Measurements from ENCODE around the gene TYMS. TPM values are rescaled to one million over a fixed set of nuclear protein-coding genes. Genes with fewer than 3 reads are reported as not detected.

Gene TYMS
- 71.2 TPM for polyA plus RNA-seq (2013, experiment 1 of 2)
- polyA plus RNA-seq (2013, experiment 2 of 2): 72.4 TPM

- no peak within 1 kb of the TSS for H4K8ac ChIP-seq (ENCODE audit: low read depth, low read length)
These were observed at the start of gene TYMS for GRCh38 chr18:657311-658000. TYMS (plus strand) TSS chr18:657653; CDS start chr18:657743, 90 bp downstream.

GRCh38 chr18:607930-608329 is 49.5 kb upstream of the TYMS start:
- H3K27ac ChIP-seq (ENCODE audit: low read depth, low read length): no peak overlapping the region
- no peaks in the 10 kb centered on the region for H3K27me3 ChIP-seq (ENCODE audit: insufficient read depth, low read length, poor library complexity)
- H3K36me3 ChIP-seq (ENCODE audit: control insufficient read depth, insufficient read depth, low read length): no peaks in the 10 kb centered on the region
- H3K9ac ChIP-seq (ENCODE audit: low read length): no peak overlapping the region
- H3K79me1 ChIP-seq (ENCODE audit: low read length): no peaks in the 10 kb centered on the region
- H2BK120ac ChIP-seq (ENCODE audit: low read depth, low read length): no peak overlapping the region
- H4K5ac ChIP-seq (ENCODE audit: low read length): no peak overlapping the region
- H2AK5ac ChIP-seq (ENCODE audit: low read length): no peak overlapping the region
- no peak overlapping the region for H3K23ac ChIP-seq (ENCODE audit: low read length)
- H3K4me1 ChIP-seq (ENCODE audit: control insufficient read depth, low read depth, low read length): no peaks in the 10 kb centered on the region
- no peak overlapping the region for H2BK15ac ChIP-seq (replicated peaks; ENCODE audit: low read depth)
- H4K8ac ChIP-seq (ENCODE audit: low read depth, low read length): no peak overlapping the region
- H2BK5ac ChIP-seq (ENCODE audit: low read length): no peak overlapping the region
- no peak overlapping the region for H3K4me3 ChIP-seq (ENCODE audit: low read length)
- no peak for DNase-seq
- no peak overlapping the region for H3K18ac ChIP-seq (ENCODE audit: low read length)
- no peaks in the 10 kb centered on the region for H3K79me2 ChIP-seq (ENCODE audit: control insufficient read depth, insufficient read depth, low read length)
- no peak overlapping the region for H3K4ac ChIP-seq (ENCODE audit: low read depth, low read length)
- H3K4me2 ChIP-seq (ENCODE audit: low read length): no peak overlapping the region
- no peak overlapping the region for H3K56ac ChIP-seq (ENCODE audit: low read length)
- no CpG with 5 or more reads among the region's 7 CpGs for WGBS (ENCODE audit: extremely low coverage, insufficient coverage, low lambda C conversion rate)

More at GRCh38 chr18:657311-658000, at the start of gene TYMS:
- peak within 1 kb of the TSS; percentile 99 for H3K56ac ChIP-seq (ENCODE audit: low read length)
- no CpG with 5 or more reads among the region's 79 CpGs for WGBS (ENCODE audit: extremely low coverage, insufficient coverage, low lambda C conversion rate)
- H3K79me2 ChIP-seq (ENCODE audit: control insufficient read depth, insufficient read depth, low read length): peaks cover 21% of the 10 kb centered on the region
- peak within 1 kb of the TSS; percentile 82 for H3K18ac ChIP-seq (ENCODE audit: low read length)
- DNase-seq: peak; percentile 83
- peaks cover 2% of the 10 kb centered on the region for H3K4me1 ChIP-seq (ENCODE audit: control insufficient read depth, low read depth, low read length)
- H3K27me3 ChIP-seq (ENCODE audit: insufficient read depth, low read length, poor library complexity): no peaks in the 10 kb centered on the region
- H4K5ac ChIP-seq (ENCODE audit: low read length): no peak within 1 kb of the TSS
- peaks cover 9% of the 10 kb centered on the region for H3K36me3 ChIP-seq (ENCODE audit: control insufficient read depth, insufficient read depth, low read length)
- H2BK120ac ChIP-seq (ENCODE audit: low read depth, low read length): no peak within 1 kb of the TSS
- H2AK5ac ChIP-seq (ENCODE audit: low read length): no peak within 1 kb of the TSS
- H3K27ac ChIP-seq (ENCODE audit: low read depth, low read length): peak within 1 kb of the TSS; percentile 98
- H3K4ac ChIP-seq (ENCODE audit: low read depth, low read length): peak within 1 kb of the TSS; percentile 92
- H2BK5ac ChIP-seq (ENCODE audit: low read length): peak within 1 kb of the TSS; percentile 90
- peak within 1 kb of the TSS; percentile 91 for H3K4me3 ChIP-seq (ENCODE audit: low read length)
- peak within 1 kb of the TSS; percentile 71 for H3K4me2 ChIP-seq (ENCODE audit: low read length)
- H3K9ac ChIP-seq (ENCODE audit: low read length): peak within 1 kb of the TSS; percentile 99
- peak within 1 kb of the TSS; percentile 89 for H3K23ac ChIP-seq (ENCODE audit: low read length)
- H2BK15ac ChIP-seq (replicated peaks; ENCODE audit: low read depth): no peak within 1 kb of the TSS
- H3K79me1 ChIP-seq (ENCODE audit: low read length): peaks cover 16% of the 10 kb centered on the region

GRCh38 chr18:610214-610928 is 47.1 kb upstream of the TYMS start:
- no CpG with 5 or more reads among the region's 15 CpGs for WGBS (ENCODE audit: extremely low coverage, insufficient coverage, low lambda C conversion rate)

GRCh38 chr18:612156-612555 is 45.3 kb upstream of the TYMS start:
- Histone ChIP-seq H3K4ac (ENCODE audit: low read depth, low read length) (no peak overlapping the region), H3K9ac (ENCODE audit: low read length) (no peak overlapping the region), H3K79me1 (ENCODE audit: low read length) (no peaks in the 10 kb centered on the region), H3K56ac (ENCODE audit: low read length) (no peak overlapping the region), H3K36me3 (ENCODE audit: control insufficient read depth, insufficient read depth, low read length) (no peaks in the 10 kb centered on the region), H3K27me3 (ENCODE audit: insufficient read depth, low read length, poor library complexity) (no peaks in the 10 kb centered on the region), H2BK5ac (ENCODE audit: low read length) (no peak overlapping the region), H2BK120ac (ENCODE audit: low read depth, low read length) (no peak overlapping the region), H2AK5ac (ENCODE audit: low read length) (no peak overlapping the region), H4K5ac (ENCODE audit: low read length) (no peak overlapping the region), H3K18ac (ENCODE audit: low read length) (no peak overlapping the region), H3K27ac (ENCODE audit: low read depth, low read length) (no peak overlapping the region), H3K23ac (ENCODE audit: low read length) (no peak overlapping the region), H3K4me1 (ENCODE audit: control insufficient read depth, low read depth, low read length) (no peaks in the 10 kb centered on the region), H3K4me2 (ENCODE audit: low read length) (no peak overlapping the region), H4K8ac (ENCODE audit: low read depth, low read length) (no peak overlapping the region), H3K4me3 (ENCODE audit: low read length) (no peak overlapping the region), H3K79me2 (ENCODE audit: control insufficient read depth, insufficient read depth, low read length) (no peaks in the 10 kb centered on the region), H2BK15ac (replicated peaks; ENCODE audit: low read depth) (no peak overlapping the region)
- no CpG with 5 or more reads among the region's 7 CpGs for WGBS (ENCODE audit: extremely low coverage, insufficient coverage, low lambda C conversion rate)
- DNase-seq: no peak

More at GRCh38 chr18:610214-610928, 47.1 kb upstream of the TYMS start:
- no peak overlapping the region for H2BK15ac ChIP-seq (replicated peaks; ENCODE audit: low read depth)
- H3K9ac ChIP-seq (ENCODE audit: low read length): no peak overlapping the region
- H2AK5ac ChIP-seq (ENCODE audit: low read length): no peak overlapping the region
- H3K27ac ChIP-seq (ENCODE audit: low read depth, low read length): no peak overlapping the region
- H3K4me3 ChIP-seq (ENCODE audit: low read length): no peak overlapping the region
- H4K5ac ChIP-seq (ENCODE audit: low read length): no peak overlapping the region
- H4K8ac ChIP-seq (ENCODE audit: low read depth, low read length): no peak overlapping the region
- no peak overlapping the region for H2BK120ac ChIP-seq (ENCODE audit: low read depth, low read length)
- no peaks in the 10 kb centered on the region for H3K27me3 ChIP-seq (ENCODE audit: insufficient read depth, low read length, poor library complexity)
- H3K4me1 ChIP-seq (ENCODE audit: control insufficient read depth, low read depth, low read length): no peaks in the 10 kb centered on the region
- no peak overlapping the region for H3K18ac ChIP-seq (ENCODE audit: low read length)
- H3K56ac ChIP-seq (ENCODE audit: low read length): no peak overlapping the region
- no peak overlapping the region for H3K4me2 ChIP-seq (ENCODE audit: low read length)
- no peaks in the 10 kb centered on the region for H3K79me2 ChIP-seq (ENCODE audit: control insufficient read depth, insufficient read depth, low read length)
- H2BK5ac ChIP-seq (ENCODE audit: low read length): no peak overlapping the region
- H3K79me1 ChIP-seq (ENCODE audit: low read length): no peaks in the 10 kb centered on the region
- H3K36me3 ChIP-seq (ENCODE audit: control insufficient read depth, insufficient read depth, low read length): no peaks in the 10 kb centered on the region
- H3K4ac ChIP-seq (ENCODE audit: low read depth, low read length): no peak overlapping the region
- DNase-seq: no peak
- H3K23ac ChIP-seq (ENCODE audit: low read length): no peak overlapping the region

GRCh38 chr18:614193-614592 is 43.3 kb upstream of the TYMS start:
- Histone ChIP-seq H2BK15ac (replicated peaks; ENCODE audit: low read depth) (no peak overlapping the region), H4K5ac (ENCODE audit: low read length) (no peak overlapping the region), H3K27me3 (ENCODE audit: insufficient read depth, low read length, poor library complexity) (no peaks in the 10 kb centered on the region), H3K79me1 (ENCODE audit: low read length) (no peaks in the 10 kb centered on the region), H4K8ac (ENCODE audit: low read depth, low read length) (no peak overlapping the region), H3K56ac (ENCODE audit: low read length) (no peak overlapping the region), H3K79me2 (ENCODE audit: control insufficient read depth, insufficient read depth, low read length) (no peaks in the 10 kb centered on the region), H3K4me2 (ENCODE audit: low read length) (no peak overlapping the region), H3K36me3 (ENCODE audit: control insufficient read depth, insufficient read depth, low read length) (no peaks in the 10 kb centered on the region), H3K27ac (ENCODE audit: low read depth, low read length) (no peak overlapping the region), H3K18ac (ENCODE audit: low read length) (no peak overlapping the region), H3K9ac (ENCODE audit: low read length) (no peak overlapping the region), H3K4me1 (ENCODE audit: control insufficient read depth, low read depth, low read length) (no peaks in the 10 kb centered on the region), H2BK5ac (ENCODE audit: low read length) (no peak overlapping the region), H3K23ac (ENCODE audit: low read length) (no peak overlapping the region), H3K4me3 (ENCODE audit: low read length) (no peak overlapping the region), H3K4ac (ENCODE audit: low read depth, low read length) (no peak overlapping the region), H2AK5ac (ENCODE audit: low read length) (no peak overlapping the region), H2BK120ac (ENCODE audit: low read depth, low read length) (no peak overlapping the region)
- no CpG with 5 or more reads among the region's 1 CpG for WGBS (ENCODE audit: extremely low coverage, insufficient coverage, low lambda C conversion rate)
- no peak for DNase-seq
